PFSK-1 (cell line): Measurements from ENCODE around the gene ARSK.

Experiments used
- POLR2AphosphoS5 ChIP-seq: IDR thresholded peaks from 2 replicates; pipeline ENCODE4 v1.6.1; 2012; ENCODE audit warnings: low read depth, mild to moderate bottlenecking, control low read depth, low read length, moderate library complexity
- SIN3A ChIP-seq: IDR thresholded peaks from 2 replicates; pipeline ENCODE4 v1.6.1; 2012; ENCODE audit warnings: mild to moderate bottlenecking, low read length, moderate library complexity, borderline replicate concordance; ENCODE audit not compliant: insufficient read depth
- TAF1 ChIP-seq: IDR thresholded peaks from 2 replicates; pipeline ENCODE4 v1.6.1; 2012; ENCODE audit warnings: low read length, control low read depth, borderline replicate concordance; ENCODE audit not compliant: insufficient read depth
- TF ChIP-seq, protein P1 (sequence below), 2 experiments: IDR thresholded peaks; 2 replicates each; pipeline versions ENCODE4 v1.6.1 to v1.8.0; 2011 to 2012; ENCODE audit warnings: low read depth in 2 of 2, low read length in 2 of 2, control low read depth in 1 of 2, inconsistent platforms in 1 of 2, mild to moderate bottlenecking in 1 of 2, moderate library complexity in 1 of 2; ENCODE audit not compliant: insufficient read depth in 1 of 2

DNA sequence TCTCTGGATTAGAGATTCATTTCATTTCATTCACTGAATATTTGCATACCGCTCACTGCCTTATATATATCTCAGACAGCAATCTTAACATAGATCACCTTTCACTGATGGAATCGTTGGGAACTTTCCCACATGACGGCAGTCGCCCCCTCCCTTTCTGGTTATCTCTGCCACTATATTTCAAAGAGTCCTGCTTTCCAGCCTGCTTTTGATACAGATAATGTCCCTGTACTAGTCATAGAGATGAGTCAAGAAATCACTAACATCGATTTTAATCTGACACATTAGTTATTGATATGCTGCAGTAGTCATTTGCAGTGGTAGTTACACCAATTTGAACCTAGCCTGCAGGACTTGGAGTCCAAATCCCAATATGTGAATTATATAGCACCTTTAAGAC, 8.5 kb downstream of the ARSK start:
- no peak for TF ChIP-seq SIN3A
- no peak for TF ChIP-seq POLR2AphosphoS5
- no peak for TF ChIP-seq TAF1
- TF ChIP-seq, protein P1, sequence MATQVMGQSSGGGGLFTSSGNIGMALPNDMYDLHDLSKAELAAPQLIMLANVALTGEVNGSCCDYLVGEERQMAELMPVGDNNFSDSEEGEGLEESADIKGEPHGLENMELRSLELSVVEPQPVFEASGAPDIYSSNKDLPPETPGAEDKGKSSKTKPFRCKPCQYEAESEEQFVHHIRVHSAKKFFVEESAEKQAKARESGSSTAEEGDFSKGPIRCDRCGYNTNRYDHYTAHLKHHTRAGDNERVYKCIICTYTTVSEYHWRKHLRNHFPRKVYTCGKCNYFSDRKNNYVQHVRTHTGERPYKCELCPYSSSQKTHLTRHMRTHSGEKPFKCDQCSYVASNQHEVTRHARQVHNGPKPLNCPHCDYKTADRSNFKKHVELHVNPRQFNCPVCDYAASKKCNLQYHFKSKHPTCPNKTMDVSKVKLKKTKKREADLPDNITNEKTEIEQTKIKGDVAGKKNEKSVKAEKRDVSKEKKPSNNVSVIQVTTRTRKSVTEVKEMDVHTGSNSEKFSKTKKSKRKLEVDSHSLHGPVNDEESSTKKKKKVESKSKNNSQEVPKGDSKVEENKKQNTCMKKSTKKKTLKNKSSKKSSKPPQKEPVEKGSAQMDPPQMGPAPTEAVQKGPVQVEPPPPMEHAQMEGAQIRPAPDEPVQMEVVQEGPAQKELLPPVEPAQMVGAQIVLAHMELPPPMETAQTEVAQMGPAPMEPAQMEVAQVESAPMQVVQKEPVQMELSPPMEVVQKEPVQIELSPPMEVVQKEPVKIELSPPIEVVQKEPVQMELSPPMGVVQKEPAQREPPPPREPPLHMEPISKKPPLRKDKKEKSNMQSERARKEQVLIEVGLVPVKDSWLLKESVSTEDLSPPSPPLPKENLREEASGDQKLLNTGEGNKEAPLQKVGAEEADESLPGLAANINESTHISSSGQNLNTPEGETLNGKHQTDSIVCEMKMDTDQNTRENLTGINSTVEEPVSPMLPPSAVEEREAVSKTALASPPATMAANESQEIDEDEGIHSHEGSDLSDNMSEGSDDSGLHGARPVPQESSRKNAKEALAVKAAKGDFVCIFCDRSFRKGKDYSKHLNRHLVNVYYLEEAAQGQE (IDR thresholded peaks at IDR 0.05; ENCODE audit: insufficient read depth in 1 of 2, low read depth in 2 of 2, low read length in 2 of 2), result no peak
